HepG2 (cell line): ENCODE results near the gene GMEB2. TPM values are rescaled to one million over a fixed set of nuclear protein-coding genes. Genes with fewer than 3 reads are reported as not detected.

ENCODE experiments used
- ARNTL ChIP-seq: sonication (generic); formaldehyde crosslinking; IDR thresholded peaks from 2 replicates; pipeline ENCODE4 v1.4.0; 2020; ENCODE audit warnings: mild to moderate bottlenecking, missing genetic modification reagents
- HDAC2 ChIP-seq: sonication (generic); formaldehyde crosslinking; IDR thresholded peaks from 2 replicates; pipeline ENCODE4 v1.4.0; 2020; ENCODE audit warnings: missing genetic modification reagents
- HMG20A ChIP-seq: IDR thresholded peaks from 2 replicates; pipeline ENCODE4 v1.6.1; 2016; ENCODE audit warnings: borderline replicate concordance
- KLF12 ChIP-seq: sonication (generic); formaldehyde crosslinking; IDR thresholded peaks from 2 replicates; pipeline ENCODE4 v1.4.0; 2020; ENCODE audit warnings: missing genetic modification reagents, borderline replicate concordance
- MXD1 ChIP-seq: sonication (generic); formaldehyde crosslinking; IDR thresholded peaks from 2 replicates; pipeline ENCODE4 v1.4.0; 2020; ENCODE audit warnings: mild to moderate bottlenecking, missing genetic modification reagents
- NBN ChIP-seq: fragments of 450-650 bp; conservative IDR thresholded peaks from 2 replicates; pipeline ENCODE4 v1.6.1; 2017
- POLR2AphosphoS2 ChIP-seq: IDR thresholded peaks from 2 replicates; pipeline ENCODE4 v1.6.1; 2011; ENCODE audit warnings: low read depth, low read length, improper control_type of control experiment
- RBFOX2 ChIP-seq: fragments of 200-400 bp; formaldehyde crosslinking; IDR thresholded peaks from 2 replicates; pipeline ENCODE4 v1.6.1; 2017; ENCODE audit warnings: low read depth, mild to moderate bottlenecking, low read length
- RCOR2 ChIP-seq: IDR thresholded peaks from 2 replicates; pipeline ENCODE4 v1.6.1; 2016; ENCODE audit warnings: missing biosample characterization, missing genetic modification reagents
- RELA ChIP-seq: sonication (generic); formaldehyde crosslinking; IDR thresholded peaks from 2 replicates; pipeline ENCODE4 v1.4.0; 2020; ENCODE audit warnings: missing genetic modification reagents
- RERE ChIP-seq: IDR thresholded peaks from 2 replicates; pipeline ENCODE4 v1.6.1; 2016; ENCODE audit warnings: low read depth, missing genetic modification reagents, missing compliant biosample characterization
- RFX3 ChIP-seq: IDR thresholded peaks from 2 replicates; pipeline ENCODE4 v1.6.1; 2016; ENCODE audit warnings: missing biosample characterization, missing genetic modification reagents
- TBP ChIP-seq: sonication (generic); formaldehyde crosslinking; IDR thresholded peaks from 2 replicates; pipeline ENCODE4 v1.5.0; 2020; ENCODE audit warnings: missing genetic modification reagents
- TRIM24 ChIP-seq: sonication (generic); formaldehyde crosslinking; IDR thresholded peaks from 2 replicates; pipeline ENCODE4 v1.8.0; 2022; ENCODE audit warnings: mild to moderate bottlenecking, missing genetic modification reagents
- ZNF430 ChIP-seq: sonication (generic); formaldehyde crosslinking; IDR thresholded peaks from 2 replicates; pipeline ENCODE4 v1.9.0; 2021; ENCODE audit warnings: mild to moderate bottlenecking, missing genetic modification reagents
- ZNF629 ChIP-seq: sonication (generic); formaldehyde crosslinking; conservative IDR thresholded peaks from 2 replicates; pipeline ENCODE4 v1.5.0; 2020; ENCODE audit warnings: missing genetic modification reagents
- ZNF709 ChIP-seq: sonication (generic); formaldehyde crosslinking; IDR thresholded peaks from 2 replicates; pipeline ENCODE4 v1.5.0; 2020; ENCODE audit warnings: mild to moderate bottlenecking, missing genetic modification reagents
- ZSCAN12 ChIP-seq: sonication (generic); formaldehyde crosslinking; IDR thresholded peaks from 2 replicates; pipeline ENCODE4 v1.9.0; 2021; ENCODE audit warnings: mild to moderate bottlenecking, missing genetic modification reagents
- polyA plus RNA-seq, 8 experiments: library from polyadenylated mRNA; depleted of rRNA in 3 of 8; stranded (reverse) in 7 of 8; unstranded in 1 of 8; fragments of >200 nt; fragmentation: Illumina TruSeq in 4 of 8; extraction: Trizol in 4 of 8; gene quantifications; 2 replicates each; pipeline versions ENCODE4 v1.2.1 to v1.2.3, GENCODE V29; 2011 to 2016; ENCODE audit warnings: low read depth in 4 of 8, missing spikeins in 1 of 8, mixed read lengths in 1 of 8; ENCODE audit not compliant: insufficient read depth in 1 of 8
- total RNA-seq, 5 experiments: library from RNA; depleted of rRNA; stranded (reverse); fragments of >200 nt; fragmentation: Illumina TruSeq; extraction: Trizol; gene quantifications; 2 replicates each; pipeline ENCODE4 v1.2.3, GENCODE V29; 2016; ENCODE audit warnings: low read depth in 1 of 5
- TF ChIP-seq, protein P1 (sequence below): sonication (generic); formaldehyde crosslinking; IDR thresholded peaks from 2 replicates; pipeline ENCODE4 v1.5.0; 2020; ENCODE audit warnings: mild to moderate bottlenecking, missing genetic modification reagents
- TF ChIP-seq, protein P2 (sequence below): sonication (generic); formaldehyde crosslinking; IDR thresholded peaks from 2 replicates; pipeline ENCODE4 v1.4.0; 2020; ENCODE audit warnings: missing genetic modification reagents, mild to moderate bottlenecking, borderline replicate concordance
- TF ChIP-seq, protein P3 (sequence below): sonication (generic); formaldehyde crosslinking; IDR thresholded peaks from 2 replicates; pipeline ENCODE4 v1.4.0; 2020; ENCODE audit warnings: mild to moderate bottlenecking, missing genetic modification reagents

Gene GMEB2
- total and polyA plus RNA-seq, 2 of the 13 experiments (the other 11 are each of a cell fraction or from before 2014, with no cell fraction given), result 10.6 to 12.4 TPM

DNA sequence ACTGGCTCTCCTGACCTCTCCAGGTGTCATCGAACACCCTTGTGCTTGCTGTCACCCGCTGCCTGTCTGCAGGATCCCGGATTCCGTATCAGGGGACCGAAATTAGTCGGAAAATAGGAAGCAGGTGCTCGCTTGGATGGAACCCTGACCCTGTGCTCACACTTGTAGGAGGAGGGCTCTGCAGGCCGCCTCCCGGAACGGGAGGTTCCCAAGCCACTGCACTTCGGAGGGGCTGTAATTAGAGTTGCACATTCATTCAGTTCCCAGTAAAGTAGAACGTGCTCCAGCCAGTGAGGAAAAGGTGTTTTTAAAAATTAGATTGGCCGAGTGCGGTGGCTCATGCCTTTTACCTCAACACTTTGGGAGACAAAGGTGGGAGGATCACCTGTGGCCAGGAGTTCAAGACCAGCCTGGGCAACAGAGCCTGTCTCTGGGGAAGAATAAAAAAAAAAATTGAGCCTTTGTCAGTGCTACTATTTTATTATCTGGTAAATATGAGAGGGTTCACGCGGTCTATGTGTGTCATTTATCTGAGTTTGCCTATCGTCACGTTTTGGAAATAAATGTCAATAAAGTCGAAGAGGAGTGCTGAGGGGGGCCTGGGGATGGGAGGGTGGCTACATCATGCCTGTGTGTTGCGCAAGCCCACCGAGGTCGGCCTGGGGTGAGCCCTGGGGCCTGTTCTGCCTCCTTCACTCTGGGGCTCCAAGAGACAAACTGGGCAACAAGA lies 1.5 kb upstream of the GMEB2 start (continued):
- TF ChIP-seq RERE, result peak; percentile 42
- TF ChIP-seq, protein P1, sequence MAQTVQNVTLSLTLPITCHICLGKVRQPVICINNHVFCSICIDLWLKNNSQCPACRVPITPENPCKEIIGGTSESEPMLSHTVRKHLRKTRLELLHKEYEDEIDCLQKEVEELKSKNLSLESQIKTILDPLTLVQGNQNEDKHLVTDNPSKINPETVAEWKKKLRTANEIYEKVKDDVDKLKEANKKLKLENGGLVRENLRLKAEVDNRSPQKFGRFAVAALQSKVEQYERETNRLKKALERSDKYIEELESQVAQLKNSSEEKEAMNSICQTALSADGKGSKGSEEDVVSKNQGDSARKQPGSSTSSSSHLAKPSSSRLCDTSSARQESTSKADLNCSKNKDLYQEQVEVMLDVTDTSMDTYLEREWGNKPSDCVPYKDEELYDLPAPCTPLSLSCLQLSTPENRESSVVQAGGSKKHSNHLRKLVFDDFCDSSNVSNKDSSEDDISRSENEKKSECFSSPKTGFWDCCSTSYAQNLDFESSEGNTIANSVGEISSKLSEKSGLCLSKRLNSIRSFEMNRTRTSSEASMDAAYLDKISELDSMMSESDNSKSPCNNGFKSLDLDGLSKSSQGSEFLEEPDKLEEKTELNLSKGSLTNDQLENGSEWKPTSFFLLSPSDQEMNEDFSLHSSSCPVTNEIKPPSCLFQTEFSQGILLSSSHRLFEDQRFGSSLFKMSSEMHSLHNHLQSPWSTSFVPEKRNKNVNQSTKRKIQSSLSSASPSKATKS (CRISPR knock-in tag), result no peak; the same call in 1 of the 2 replicates
- no peak for TF ChIP-seq NBN
- no peak; the same call in none of the 2 replicates for TF ChIP-seq ZNF629
- TF ChIP-seq, protein P2, sequence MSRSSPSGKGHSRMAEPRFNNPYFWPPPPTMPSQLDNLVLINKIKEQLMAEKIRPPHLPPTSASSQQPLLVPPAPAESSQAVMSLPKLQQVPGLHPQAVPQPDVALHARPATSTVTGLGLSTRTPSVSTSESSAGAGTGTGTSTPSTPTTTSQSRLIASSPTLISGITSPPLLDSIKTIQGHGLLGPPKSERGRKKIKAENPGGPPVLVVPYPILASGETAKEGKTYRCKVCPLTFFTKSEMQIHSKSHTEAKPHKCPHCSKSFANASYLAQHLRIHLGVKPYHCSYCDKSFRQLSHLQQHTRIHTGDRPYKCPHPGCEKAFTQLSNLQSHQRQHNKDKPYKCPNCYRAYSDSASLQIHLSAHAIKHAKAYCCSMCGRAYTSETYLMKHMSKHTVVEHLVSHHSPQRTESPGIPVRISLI (CRISPR knock-in tag), result peak; percentile 54; the same call in 1 of the 2 replicates
- TF ChIP-seq RELA (CRISPR knock-in tag), result peak; percentile 92; the same call in 1 of the 2 replicates
- TF ChIP-seq TBP (CRISPR knock-in tag), result 0 out of 2 replicates have a peak, but pooled peaks have one; percentile 59
- peak; percentile 89 for TF ChIP-seq HDAC2 (CRISPR knock-in tag)
- TF ChIP-seq MXD1, result 0 out of 2 replicates have a peak, but pooled peaks have one; percentile 39
- TF ChIP-seq ARNTL, result peak; percentile 66; the same call in 1 of the 2 replicates
- peak; percentile 96 for TF ChIP-seq ZNF430
- no peak for TF ChIP-seq HMG20A
- 0 out of 2 replicates have a peak, but pooled peaks have one; percentile 33 for TF ChIP-seq TRIM24 (CRISPR knock-in tag)
- peak; percentile 58; the same call in 1 of the 2 replicates for TF ChIP-seq RCOR2 (CRISPR knock-in tag)
- TF ChIP-seq RBFOX2, result 0 out of 2 replicates have a peak, but pooled peaks have one; percentile 27
- no peak; the same call in 1 of the 2 replicates for TF ChIP-seq POLR2AphosphoS2
- TF ChIP-seq, protein P3, sequence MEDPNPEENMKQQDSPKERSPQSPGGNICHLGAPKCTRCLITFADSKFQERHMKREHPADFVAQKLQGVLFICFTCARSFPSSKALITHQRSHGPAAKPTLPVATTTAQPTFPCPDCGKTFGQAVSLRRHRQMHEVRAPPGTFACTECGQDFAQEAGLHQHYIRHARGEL (CRISPR knock-in tag), result no peak
- no peak; the same call in 1 of the 2 replicates for TF ChIP-seq RFX3 (CRISPR knock-in tag)
- peak; percentile 62; the same call in 1 of the 2 replicates for TF ChIP-seq KLF12 (CRISPR knock-in tag)
- TF ChIP-seq ZSCAN12 (CRISPR knock-in tag), result peak; percentile 47; the same call in 1 of the 2 replicates
- peak; percentile 90 for TF ChIP-seq ZNF709
